ENCODE measurements around the gene UPF3A.
"Not testable (repeated sequence)": the region's sequence is repeated elsewhere in the genome, so short reads cannot be mapped to it uniquely, and the experiment has no call there.

The UPF3A gene, protein sequence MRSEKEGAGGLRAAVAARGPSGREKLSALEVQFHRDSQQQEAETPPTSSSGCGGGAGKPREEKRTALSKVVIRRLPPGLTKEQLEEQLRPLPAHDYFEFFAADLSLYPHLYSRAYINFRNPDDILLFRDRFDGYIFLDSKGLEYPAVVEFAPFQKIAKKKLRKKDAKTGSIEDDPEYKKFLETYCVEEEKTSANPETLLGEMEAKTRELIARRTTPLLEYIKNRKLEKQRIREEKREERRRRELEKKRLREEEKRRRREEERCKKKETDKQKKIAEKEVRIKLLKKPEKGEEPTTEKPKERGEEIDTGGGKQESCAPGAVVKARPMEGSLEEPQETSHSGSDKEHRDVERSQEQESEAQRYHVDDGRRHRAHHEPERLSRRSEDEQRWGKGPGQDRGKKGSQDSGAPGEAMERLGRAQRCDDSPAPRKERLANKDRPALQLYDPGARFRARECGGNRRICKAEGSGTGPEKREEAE

DNA sequence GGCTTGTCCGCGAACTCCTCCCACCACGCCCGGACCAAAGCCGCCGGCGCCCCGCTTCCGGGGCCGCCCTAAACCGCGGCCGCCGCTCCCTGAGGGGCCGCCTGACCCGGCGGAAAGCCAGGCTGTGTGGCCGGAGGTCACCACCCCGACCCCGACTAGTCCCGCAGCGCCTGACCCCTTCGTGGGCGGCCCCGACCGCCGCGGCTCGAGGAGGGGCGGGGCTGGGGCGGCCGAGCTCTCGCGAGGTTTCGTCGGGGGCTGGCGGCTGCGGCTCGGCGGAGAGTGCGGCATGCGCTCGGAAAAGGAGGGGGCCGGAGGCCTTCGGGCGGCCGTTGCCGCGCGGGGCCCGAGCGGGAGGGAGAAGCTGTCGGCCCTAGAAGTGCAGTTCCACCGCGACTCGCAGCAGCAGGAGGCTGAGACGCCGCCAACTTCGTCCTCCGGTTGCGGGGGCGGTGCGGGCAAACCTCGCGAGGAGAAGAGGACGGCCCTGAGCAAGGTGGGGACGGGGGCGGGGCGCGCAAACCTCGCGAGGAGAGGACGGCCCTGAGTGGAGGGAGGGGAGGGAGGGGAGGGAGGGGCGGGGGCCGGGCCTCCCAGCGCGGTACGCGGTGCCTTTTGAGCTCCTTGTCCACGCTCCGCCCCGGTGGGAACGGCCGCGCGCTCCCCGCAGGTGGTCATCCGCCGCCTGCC lies at the start of gene UPF3A:
TSS of gene UPF3A (plus strand) at position 251 of the 690 bp plus-strand sequence. CDS start at position 290, 39 bp downstream.
- DNase-seq: peak; percentile 87

DNA sequence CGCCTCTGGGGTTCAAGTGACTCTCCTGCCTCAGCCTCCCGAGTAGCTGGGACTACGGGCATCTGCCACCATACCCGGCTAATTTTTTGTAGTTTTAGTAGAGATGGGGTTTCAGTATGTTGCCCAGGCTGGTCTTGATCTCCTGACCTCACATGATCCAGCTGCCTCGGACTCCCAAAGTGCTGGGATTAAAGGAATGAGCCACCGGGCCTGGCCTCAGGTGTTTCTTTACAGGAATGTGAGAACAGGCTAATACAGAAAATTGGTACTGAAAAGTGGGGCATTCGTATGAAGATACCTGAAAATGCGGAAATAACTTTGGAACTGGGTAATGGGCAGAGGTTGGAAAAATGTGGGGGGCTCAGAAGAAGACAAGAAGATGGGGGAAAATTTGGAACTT lies 49.5 kb upstream of the UPF3A start:
- no peak for DNase-seq

- DNase-seq: no peak
These were observed 47.1 kb upstream of the UPF3A start for GRCh38 chr13:114234266-114234644.

DNA sequence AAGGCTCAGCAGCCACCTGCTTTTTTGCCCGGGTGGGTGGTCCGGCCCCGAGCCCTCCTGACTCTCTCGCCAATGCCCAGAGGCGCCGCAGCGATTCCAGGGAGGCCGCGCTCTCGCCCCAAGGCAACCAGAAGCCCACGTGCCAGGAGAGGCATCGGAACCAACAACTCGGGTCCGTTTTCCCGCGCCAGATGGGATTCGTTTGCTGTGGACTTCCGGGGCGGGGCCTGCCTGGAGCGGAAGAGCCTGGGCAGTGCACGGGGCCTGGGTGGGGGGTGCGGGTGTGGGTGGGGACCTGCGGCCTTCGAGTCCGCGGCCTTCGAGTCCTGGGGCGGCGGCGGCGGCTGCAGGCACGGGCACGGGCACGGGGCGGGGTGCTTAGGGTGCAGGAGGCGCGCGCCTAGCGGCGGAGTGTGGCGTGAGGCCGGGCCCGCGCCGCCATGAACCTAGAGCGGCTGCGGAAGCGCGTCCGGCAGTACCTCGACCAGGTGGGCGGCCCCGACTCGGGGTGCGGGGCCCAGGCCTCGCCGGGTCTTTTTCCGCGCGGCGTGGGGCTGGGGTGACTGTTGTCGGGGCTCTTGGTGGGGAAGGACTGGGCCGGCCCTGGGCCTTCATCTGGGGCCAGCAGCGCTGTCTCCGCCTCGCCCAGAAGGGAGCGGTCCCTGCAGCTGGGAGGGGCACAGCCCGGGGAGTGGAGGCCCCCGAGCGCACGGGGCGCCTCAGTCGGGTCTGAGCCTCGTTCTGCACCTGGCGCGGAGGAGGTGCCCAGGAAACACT lies 46.6 kb upstream of the UPF3A start, which contains the start of gene CDC16:
TSS of gene CDC16 (plus strand) at position 253 of the 777 bp plus-strand sequence. CDS start at position 441, 188 bp downstream.
- DNase-seq: peak; percentile 92

GRCh38 chr13:114235697-114236096 lies 45.7 kb upstream of the UPF3A start:
- DNase-seq: no peak

- no peak for DNase-seq
These were observed 45.2 kb upstream of the UPF3A start for GRCh38 chr13:114236227-114236626.

DNA sequence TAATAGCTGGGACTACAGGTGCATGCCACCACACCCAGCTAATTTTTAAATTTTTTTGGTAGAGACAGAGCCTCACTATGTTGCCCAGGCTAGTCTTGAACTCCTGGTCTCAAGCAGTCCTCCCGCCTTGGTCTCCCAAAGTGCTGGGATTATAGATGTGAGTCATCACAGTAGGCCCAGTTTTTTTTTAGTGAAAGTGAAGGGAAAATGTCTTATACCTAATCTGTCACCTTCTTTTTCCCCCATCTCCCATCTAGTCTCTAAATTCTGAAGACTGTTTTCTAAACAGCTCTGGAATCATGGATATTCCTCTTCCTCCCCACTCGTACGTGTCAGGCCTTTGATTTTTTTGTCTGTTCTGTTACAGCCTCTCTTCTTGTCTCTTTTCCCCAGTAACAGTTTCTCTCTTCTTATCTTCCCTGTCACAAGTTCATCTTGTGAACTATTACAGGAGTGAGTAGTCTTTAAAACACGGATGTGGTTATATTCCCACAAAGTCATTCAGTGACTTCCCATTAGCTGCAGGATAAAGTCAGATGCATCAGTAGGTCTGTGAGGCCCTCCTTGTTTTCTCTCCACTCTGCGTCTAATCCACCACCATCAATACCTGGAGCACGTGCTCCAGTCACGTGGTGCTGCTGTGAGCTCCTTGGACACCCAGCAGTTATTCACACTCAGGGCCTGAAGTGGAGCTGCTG lies 43.8 kb upstream of the UPF3A start:
- DNase-seq: no peak

DNA sequence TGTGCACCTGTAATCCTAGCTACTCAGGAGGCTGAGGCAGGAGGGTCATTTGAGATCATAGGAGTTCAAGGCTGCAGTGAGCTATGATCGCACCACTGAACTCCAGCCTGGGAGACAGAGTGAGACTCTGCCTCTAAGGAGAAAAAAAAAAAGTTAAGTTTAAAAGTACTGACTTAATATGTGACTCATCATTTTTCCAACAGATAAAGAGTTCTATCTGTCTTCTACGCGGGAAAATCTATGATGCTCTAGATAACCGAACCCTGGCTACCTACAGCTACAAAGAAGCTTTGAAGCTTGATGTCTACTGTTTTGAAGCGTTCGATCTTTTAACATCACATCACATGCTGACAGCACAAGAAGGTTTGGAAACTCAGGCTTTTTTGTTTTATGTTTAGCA lies 39.5 kb upstream of the UPF3A start:
- DNase-seq: no peak

DNA sequence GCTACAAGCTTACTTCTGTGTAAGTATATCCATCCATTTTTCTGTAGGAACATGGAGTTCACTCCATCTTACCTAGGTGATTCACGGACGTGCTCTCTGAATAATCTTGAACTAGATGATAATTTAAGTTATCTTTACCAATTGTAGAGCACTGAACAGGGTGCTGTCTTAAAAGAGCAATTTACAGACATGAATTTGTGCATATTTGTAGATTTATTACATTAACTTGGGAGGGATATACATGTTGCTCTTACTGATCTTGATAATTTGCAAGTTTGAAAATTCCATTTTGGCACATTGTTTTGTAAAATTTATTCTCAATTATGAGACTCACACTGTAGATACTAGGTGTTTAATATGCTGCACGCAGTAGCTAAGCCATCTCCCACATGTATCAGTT lies 37.4 kb upstream of the UPF3A start:
- no peak for DNase-seq

- DNase-seq: no peak
These were observed 36.8 kb upstream of the UPF3A start for GRCh38 chr13:114244637-114245036.

DNA sequence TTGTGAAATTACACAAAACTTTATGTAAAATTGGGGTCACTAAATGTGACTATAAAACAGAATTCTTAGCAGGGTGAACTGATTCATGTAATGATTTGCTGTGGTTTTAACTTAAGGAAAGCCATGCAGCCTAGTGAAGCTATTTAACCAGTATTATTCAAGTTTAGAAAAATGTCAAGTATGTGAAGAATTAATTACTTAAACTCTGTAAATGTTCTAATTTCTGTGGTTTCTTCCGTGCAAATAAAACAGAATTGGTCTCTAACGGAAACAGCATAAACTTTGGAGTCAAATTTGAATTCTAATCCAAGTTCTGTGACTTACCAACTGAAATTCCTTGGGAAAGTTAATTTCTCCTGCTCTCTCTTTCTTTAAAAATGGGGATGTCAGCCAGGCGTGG lies 33.4 kb upstream of the UPF3A start:
- no peak for DNase-seq

- no peak for DNase-seq
These were observed 32.3 kb upstream of the UPF3A start for GRCh38 chr13:114249077-114249476.

DNA sequence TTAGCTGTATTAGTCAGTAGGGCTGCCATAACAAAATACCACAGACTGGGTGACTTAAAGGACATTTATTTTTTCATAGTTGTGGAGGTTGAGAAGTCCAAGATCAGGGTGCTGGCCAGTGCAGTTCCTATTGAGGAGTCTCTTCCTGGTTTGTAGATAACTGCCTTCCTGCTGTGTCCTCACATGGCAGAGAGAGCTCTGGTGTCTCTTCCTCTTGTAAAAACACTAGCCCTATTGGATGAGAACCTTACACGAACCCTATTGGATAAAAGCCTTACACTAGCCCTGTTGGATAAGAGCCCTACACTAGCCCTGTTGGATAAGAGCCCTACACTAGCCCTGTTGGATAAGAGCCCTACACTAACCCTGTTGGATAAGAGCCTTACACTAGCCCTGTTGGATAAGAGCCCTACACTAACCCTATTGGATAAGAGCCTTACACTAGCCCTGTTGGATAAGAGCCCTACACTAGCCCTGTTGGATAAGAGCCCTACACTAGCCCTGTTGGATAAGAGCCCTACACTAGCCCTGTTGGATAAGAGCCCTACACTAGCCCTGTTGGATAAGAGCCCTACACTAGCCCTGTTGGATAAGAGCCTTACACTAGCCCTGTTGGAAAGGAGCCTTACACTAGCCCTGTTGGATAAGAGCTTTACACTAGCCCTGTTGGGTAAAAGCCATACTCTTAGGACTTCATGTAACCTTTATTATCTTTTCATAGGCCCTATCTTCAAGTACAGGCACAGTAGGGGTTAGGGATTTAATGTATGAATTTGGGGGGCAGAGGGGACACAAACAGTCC lies 29.6 kb upstream of the UPF3A start:
- DNase-seq: not testable (repeated sequence)

DNA sequence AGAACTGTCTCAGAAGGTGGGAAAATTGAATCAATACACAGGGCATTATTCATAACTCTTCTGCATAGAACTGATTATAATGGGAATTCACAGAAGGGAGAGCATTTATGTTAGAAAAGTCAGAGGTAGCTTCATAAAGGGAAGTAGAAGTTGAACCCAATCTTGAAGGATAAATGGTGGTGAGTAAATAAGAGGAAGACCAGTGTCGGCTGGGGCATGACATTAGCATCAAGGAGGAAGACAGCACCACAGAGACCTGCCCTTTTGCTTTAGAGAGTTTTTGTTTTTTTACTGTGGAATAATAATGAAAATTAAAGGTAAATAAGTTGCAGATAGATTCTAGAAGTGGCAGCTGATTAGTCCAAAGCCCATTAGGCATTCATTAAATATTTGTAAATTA lies 24.9 kb upstream of the UPF3A start:
- no peak for DNase-seq

DNA sequence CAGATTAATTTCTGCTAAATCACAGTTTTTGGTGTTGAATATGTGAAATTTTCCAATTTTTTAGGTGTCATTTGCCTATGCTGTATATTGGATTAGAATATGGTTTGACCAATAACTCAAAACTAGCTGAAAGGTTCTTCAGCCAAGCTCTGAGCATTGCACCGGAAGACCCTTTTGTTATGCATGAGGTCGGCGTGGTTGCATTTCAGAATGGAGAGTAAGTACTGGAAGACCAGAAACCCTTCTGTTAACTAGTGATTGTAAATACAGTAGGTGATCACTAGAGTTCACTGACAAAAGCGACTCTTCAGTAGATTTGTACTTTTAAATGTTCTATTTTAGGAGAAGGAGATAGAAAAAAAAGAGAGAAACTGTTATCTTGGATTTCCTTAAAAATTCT lies 24.4 kb upstream of the UPF3A start:
- no peak for DNase-seq

- no peak for DNase-seq
These were observed 22.8 kb upstream of the UPF3A start for GRCh38 chr13:114258589-114258988.

DNA sequence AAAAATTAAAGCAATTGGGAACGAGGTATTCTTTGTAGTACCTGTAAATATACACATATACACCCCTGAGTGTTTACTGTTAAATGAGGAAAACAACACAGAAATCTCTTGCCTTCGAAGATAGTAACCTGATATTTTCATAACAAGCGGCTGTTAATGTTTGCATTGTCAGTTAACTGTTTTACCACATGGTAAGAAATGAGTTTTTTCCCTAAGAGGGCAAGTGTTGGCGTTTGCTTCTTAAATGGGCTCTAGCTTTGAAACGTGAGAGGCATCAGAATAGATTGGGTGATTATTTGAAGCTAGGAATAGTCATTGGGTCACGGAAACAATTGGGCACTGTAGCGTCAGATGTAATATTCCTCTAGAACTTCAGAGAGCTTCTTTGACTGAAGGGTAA lies 22.0 kb upstream of the UPF3A start:
- DNase-seq: no peak

DNA sequence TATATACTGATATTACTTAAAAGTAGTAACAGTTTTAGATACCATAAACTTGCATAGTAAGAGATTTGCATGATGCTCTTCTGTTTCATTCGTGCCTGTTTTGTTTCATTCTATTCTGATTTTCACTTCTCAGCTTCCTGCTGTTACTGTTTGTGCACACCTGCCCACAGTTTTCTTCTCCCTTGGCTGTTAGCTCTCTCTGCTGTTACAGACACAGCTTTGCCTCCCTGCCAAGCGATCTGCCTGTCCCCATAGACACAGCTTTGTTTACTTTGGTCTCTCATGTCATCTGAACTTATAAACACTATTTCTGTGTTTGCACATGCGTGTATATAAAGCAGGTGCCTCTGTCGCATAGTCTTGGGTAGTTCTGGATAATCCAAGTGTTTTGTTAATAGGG lies 21.4 kb upstream of the UPF3A start:
- no peak for DNase-seq

DNA sequence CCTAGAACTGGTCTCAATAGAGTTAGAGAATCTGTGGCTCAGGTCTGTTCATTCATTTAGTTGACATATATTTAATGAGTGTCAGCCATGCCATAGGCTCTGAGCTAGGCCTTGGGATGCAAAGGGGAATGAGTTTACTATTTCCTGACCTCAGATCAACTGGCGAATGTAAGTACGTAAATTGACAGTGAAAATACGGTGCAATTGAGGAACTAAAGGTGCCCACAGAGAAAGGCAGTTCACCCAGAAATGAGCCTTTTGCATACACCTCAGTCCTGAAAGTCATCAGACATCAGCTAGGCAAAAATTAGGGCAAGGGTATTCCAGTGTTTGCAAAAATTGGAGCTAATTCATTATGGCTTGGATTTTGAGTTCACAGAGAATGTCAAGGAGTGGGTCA lies 20.6 kb upstream of the UPF3A start:
- no peak for DNase-seq

DNA sequence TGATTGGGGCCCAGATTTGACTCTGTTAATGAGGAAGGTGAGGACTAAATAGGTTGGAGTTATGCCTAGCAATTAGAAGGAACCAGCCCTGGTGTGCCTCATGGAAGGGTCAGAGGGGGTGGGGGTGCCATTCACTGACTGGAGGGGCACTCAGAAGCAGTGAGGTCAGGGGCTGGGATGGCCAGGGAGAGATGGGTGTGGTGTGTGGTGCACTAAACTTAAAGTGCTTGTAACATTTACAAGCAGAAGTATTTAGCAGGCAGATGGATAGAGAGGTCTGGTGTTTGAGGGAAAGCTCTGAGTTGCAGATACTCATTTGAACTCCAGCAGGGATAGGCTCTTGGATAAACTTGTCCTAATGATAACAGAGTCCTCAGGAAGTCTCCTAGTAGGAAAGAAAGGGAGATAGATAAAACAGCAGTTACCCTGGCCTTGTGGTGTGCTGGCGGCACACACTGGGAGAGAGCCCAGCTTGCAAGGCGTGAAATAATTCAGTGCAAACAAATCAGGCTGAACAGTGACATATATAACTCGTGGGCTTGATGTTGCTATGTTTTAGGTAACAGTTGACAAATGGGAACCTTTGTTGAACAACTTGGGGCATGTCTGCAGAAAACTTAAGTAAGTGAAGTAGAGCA lies 20.0 kb upstream of the UPF3A start:
- DNase-seq: no peak

- no peak for DNase-seq
These were observed 17.8 kb upstream of the UPF3A start for GRCh38 chr13:114263578-114263977.

Measured in stimulated activated CD4-positive, alpha-beta T cell treated with anti-CD3 and anti-CD28 coated beads, Interleukin-4, amount 100 ng/mL, for 1 hour (primary cell).